NCI-H146 treated with DMSO at 0.1 percent for 48 hours (cell line): Measurements from ENCODE around the gene SELENOH.
A peak's percentile ranks its signal among the peaks of the same experiment; 100 is the strongest.

Experiments
- DNase-seq: peaks from one replicate; lab custom pipeline; 2025; ENCODE audit not compliant: unreplicated experiment; lab: John Stamatoyannopoulos, UW

SELENOH gene

GRCh38 chr11:57745206-57745605, 3.9 kb downstream of the SELENOH start:
- no peak for DNase-seq

- no peak for DNase-seq
Observed at GRCh38 chr11:57746920-57747319, 5.6 kb downstream of the SELENOH start.

- no peak for DNase-seq
Observed at GRCh38 chr11:57751176-57751575, 9.9 kb downstream of the SELENOH start.

GRCh38 chr11:57751676-57752253, 10.5 kb downstream of the SELENOH start, which contains the start of gene BTBD18:
TSS of gene BTBD18 (minus strand) at chr11:57751819. CDS start at chr11:57751188, 631 bp downstream.
- peak; percentile 9 for DNase-seq

- no peak for DNase-seq
Observed at GRCh38 chr11:57752954-57753353, 11.7 kb downstream of the SELENOH start.

GRCh38 chr11:57758174-57758573, 16.9 kb downstream of the SELENOH start:
- DNase-seq: no peak

- peak; percentile 42 for DNase-seq
Observed at GRCh38 chr11:57761301-57762234, 20.3 kb downstream of the SELENOH start, which contains the start of gene CTNND1. TSS of gene CTNND1 (plus strand) at chr11:57761802. CDS start at chr11:57791479, 29,677 bp downstream.

DNA sequence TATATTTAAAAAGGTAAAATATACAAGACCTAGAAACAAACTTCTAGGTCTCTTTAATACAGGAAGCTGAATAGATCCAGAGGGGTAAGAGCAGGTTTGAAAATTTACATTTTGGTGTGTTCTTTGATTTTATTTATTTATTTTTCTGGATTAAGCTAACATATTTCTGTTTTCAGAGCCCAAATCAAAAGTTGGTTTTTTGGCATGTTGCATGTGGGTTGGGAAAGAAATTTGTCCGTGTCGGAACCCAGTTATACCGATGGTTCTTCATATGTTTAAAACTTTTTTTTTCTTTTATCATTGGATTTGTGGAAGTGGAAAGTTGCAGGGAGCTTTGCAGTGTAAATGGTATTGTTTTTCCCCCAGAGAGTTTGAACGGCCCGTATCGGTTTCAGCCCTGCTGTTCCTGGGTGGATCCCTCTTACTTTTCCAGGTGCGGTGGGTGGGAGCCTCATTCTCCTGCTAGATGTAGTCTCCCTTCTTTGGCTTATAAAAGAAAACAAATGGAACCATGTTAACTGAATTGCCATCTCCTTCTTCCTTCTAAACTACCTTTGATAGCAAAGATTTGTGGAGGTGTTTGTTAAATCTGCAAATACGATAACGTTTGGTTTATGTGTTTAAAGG, 21.1 kb downstream of the SELENOH start:
- DNase-seq: no peak

DNA sequence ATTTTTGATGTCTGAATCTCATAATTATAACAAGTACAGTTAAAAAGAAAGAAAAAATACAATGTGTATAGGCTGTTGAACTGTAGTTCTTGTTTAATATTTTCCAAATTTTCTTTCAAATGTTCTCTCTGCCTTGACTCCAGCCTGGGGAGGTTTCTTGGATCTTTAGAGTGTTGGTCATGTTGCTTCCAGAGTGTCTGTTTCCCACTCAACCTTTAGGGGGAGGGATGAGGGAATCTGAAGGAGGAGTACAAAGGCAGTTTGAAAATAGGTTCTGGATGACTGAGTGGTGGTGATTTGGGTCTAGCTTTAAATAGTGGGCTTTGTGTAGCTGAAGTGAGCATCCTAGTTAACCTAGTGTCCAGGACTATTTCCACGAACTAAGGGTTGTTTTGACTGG, 22.3 kb downstream of the SELENOH start:
- DNase-seq: no peak

DNA sequence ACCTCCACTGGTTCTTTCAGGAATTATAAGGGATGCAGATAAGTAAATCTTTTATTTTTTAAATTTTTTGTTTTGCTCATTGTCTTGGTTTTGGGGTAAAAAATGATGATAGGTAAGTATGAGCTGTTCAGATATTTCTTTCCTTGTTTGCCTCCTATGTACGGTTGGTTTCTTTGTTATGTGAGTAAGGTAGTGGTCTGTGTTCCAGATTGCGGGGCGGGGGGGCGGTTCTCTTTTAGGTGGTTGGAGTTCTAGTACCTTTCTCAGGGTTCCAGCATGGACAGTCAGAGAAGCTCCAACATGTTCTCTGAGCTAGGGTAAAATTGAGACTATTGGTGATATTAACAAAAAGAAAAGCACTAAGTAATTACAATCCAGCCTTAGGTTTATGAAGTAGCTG, 22.7 kb downstream of the SELENOH start:
- DNase-seq: no peak

GRCh38 chr11:57764566-57764965, 23.3 kb downstream of the SELENOH start:
- DNase-seq: no peak

DNA sequence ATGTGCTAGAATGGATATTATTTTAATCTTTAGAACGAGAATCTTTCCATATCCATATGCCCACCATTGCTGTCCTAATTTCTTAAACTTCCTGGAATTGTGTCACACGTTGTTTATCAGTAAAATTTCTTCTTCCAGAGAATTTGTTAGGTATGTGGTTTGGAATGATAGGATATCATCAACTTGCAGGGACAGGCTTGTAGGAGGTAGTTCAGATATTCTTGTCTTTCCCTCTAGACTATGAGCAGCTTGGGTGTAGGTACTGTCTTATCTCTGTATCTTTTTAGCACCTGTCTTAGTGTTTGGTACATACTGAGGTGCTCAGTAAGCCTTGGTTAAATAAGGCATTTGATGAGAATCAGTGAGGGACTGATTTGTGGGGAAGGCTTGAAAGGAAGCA, 23.7 kb downstream of the SELENOH start:
- DNase-seq: no peak

DNA sequence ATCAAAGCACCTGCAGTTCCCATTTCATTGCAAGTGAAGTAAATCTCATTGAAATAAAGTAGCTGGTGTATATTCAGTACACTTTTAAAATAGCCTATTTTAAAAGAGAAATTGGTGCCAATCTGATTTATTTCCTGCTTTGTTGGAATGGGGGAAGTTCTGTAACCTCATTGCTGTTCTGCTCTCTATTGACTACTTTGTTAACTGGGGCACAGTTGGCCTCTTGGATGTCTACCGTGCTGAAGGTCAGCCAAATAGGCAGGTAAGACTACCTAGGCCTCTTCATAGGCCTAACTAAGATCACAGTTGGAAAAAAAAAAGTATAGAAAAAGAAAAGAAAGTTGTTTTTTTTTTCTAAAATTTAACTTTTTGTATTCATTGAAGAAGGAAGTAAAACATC, 29.5 kb downstream of the SELENOH start:
- no peak for DNase-seq

DNA sequence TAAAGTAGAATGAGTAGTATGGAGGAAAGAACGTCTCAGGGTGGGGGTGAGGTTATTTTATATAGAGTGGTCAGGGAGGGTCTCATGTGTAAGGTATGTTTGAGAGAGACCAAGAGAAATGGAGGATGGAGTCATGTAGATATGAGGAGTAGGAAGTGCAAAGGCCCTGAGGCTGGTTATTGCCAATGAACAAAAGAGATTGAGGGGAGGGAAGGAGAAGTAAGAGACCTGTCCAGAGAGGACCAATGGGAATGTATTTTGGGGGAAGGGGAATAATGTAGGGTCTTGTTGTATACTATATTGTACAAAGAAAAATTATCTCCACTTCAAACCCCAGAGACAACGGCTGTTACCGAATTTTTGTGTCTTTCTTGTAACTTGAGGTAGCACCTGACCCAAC, 30.1 kb downstream of the SELENOH start:
- no peak for DNase-seq

GRCh38 chr11:57772562-57772961, 31.3 kb downstream of the SELENOH start:
- no peak for DNase-seq

- no peak for DNase-seq
Observed at GRCh38 chr11:57773026-57773598, 31.8 kb downstream of the SELENOH start.

DNA sequence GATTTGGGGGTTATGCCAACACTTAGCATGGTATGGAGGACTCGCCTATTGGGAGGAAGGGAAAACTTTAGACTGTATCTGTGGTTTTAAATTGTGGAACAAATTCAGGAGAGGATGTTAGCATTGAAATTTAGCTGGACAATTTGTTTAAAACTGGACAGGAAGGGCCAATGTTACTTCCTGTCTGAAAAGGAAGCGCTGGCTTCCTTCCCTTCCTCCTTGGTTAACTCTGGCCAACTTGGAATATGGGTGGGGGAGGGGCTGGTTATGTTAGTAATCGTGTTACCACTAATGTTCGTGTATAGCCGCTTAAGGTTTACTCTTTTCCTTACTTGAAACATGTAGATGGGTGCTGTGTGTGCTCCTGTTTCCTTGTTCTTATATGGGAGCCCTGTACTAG, 34.2 kb downstream of the SELENOH start:
- DNase-seq: no peak

GRCh38 chr11:57776031-57776521, 34.8 kb downstream of the SELENOH start:
- no peak for DNase-seq

DNA sequence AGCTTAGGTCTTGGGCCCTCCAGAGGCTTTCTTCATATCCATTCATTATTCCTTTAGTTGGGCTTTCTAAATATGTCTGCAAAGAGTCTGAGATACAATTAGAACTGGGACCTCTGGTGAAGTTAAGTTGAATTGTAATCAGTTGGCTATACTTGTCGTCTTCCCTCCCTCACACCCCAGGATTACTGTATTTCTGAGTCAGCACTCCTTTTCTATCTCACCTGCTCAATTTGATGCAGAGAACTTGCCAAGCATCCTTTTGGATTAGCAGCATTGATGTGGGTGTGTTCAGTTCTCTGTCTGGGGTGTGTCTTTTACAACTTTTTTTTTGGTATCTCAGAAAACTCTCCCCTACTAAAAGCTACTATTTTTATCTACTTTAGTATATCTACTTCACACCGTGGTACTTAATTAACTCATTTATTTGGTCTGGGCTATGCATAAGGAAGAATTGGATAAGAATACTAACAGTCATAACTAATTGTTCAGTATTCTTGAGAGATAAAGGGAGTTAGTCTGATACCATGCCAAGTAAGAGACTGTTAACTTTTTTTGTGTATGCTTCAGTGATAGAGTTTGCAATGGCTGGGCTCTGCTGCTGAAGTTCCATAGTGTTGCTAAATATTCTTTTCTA, 35.4 kb downstream of the SELENOH start:
- no peak for DNase-seq

DNA sequence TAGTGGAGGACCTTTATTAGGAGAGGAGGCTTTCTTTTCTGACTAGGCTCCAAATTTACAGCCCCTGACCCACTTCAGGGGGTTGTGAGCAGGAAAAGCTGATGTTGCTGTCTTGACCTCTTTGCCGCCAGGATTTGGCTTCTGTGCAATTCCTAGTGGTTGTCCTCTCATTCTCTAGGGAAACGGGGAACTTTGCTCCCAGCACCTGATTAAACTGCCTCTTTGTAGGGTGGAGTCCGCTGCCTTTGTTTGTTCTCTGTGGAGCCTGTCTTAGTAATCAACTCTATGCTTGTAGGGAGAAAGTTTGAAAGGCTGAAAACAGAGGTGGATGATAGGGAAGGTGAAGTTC, 36.7 kb downstream of the SELENOH start:
- DNase-seq: no peak
